ENCODE measurements around the gene ERAL1. TPM values are rescaled to one million over a fixed set of nuclear protein-coding genes. Genes with fewer than 3 reads are reported as not detected.

The ERAL1 gene
- total and polyA plus RNA-seq, 2 of the 8 experiments (the other 6 are each of a cell fraction or from before 2014, with no cell fraction given), result 67.8 to 122 TPM

- Histone ChIP-seq H3K18ac (ENCODE audit: extremely low read depth, low read length) (no peak overlapping the region), H2BK15ac (ENCODE audit: low read length) (no peak overlapping the region), H4K5ac (ENCODE audit: insufficient read length, low read depth, low read length) (no peak overlapping the region), H3K56ac (replicated peaks; ENCODE audit: insufficient read length, low read depth, low read length) (no peak overlapping the region), H3K14ac (ENCODE audit: insufficient read length) (no peak overlapping the region), H4K91ac (replicated peaks; ENCODE audit: insufficient read length, low read length) (no peak overlapping the region), H3K9ac (replicated peaks in 1 of 4; ENCODE audit: extremely low read depth in 1 of 4, low read depth in 3 of 4, low read length in 3 of 4) (no peak overlapping the region), H3K23me2 (ENCODE audit: low read depth, low read length) (peaks cover 7% of the 10 kb centered on the region; the same call in 1 of the 2 replicates), H2AK5ac (ENCODE audit: low read depth, low read length) (no peak overlapping the region), H4K20me1 (replicated peaks in 1 of 2; ENCODE audit: control insufficient read depth in 1 of 2, insufficient read depth in 2 of 2, low read length in 2 of 2) (no peaks in the 10 kb centered on the region), H2AFZ (ENCODE audit: low read length) (no peak overlapping the region), H2BK5ac (ENCODE audit: low read depth, low read length) (no peak overlapping the region), H2BK120ac (replicated peaks; ENCODE audit: low read depth, low read length) (no peak overlapping the region), H3K4ac (replicated peaks; ENCODE audit: insufficient read length, low read depth, low read length) (no peak overlapping the region), H3K79me2 (ENCODE audit: control insufficient read depth in 1 of 2, insufficient read depth in 2 of 2, low read length in 2 of 2) (peaks cover 11 to 76% of the 10 kb centered on the region in 2 experiments), H3K4me2 (ENCODE audit: insufficient read depth in 1 of 2, low read depth in 2 of 2, low read length in 2 of 2) (no peak overlapping the region), H3K79me1 (ENCODE audit: low read depth, low read length) (peaks cover 2% of the 10 kb centered on the region), H4K8ac (ENCODE audit: extremely low read depth, insufficient read depth, low read length) (no peak overlapping the region), H3K4me3 (ENCODE audit: extremely low read depth in 1 of 4, insufficient read depth in 2 of 4, low read depth in 3 of 4, low read length in 4 of 4) (no peak overlapping the region), H2BK20ac (ENCODE audit: low read length) (no peak overlapping the region), H3K4me1 (replicated peaks in 1 of 4; ENCODE audit: control insufficient read depth in 3 of 4, insufficient read depth in 4 of 4, low read length in 3 of 4) (peaks cover 0 to 1% (median 0%) of the 10 kb centered on the region in 4 experiments; a peak in 1 of 7 replicates), H3K9me3 (ENCODE audit: insufficient read depth in 2 of 2, low read depth in 1 of 2, low read length in 1 of 2) (no peaks in the 10 kb centered on the region), H2BK12ac (ENCODE audit: low read depth, low read length) (no peak overlapping the region), H3K36me3 (ENCODE audit: control insufficient read depth in 2 of 4, insufficient read depth in 4 of 4, low read length in 3 of 4) (peaks cover 0 to 4% (median 0%) of the 10 kb centered on the region in 4 experiments; a peak in 1 of 8 replicates), H3K27me3 (replicated peaks in 1 of 4; ENCODE audit: control insufficient read depth in 3 of 4, extremely low read depth in 1 of 4, insufficient read depth in 3 of 4, low read length in 3 of 4) (no peaks in the 10 kb centered on the region), H3K23ac (ENCODE audit: insufficient read length) (no peak overlapping the region), H3K27ac (ENCODE audit: low read depth, low read length) (no peak overlapping the region)
- CTCF ChIA-PET (ENCODE audit: partially characterized antibody), result interaction anchor here (0.5 to 1.5 kb wide), 5 partner anchors 9 to 1969 kb away, joined by 3 to 5 read pairs (median 4); no protein-coding TSS in a partner anchor
- 98% methylated on average over 2 of the region's 2 CpGs; no CpG with 5 or more reads in 1 of the 2 experiments for WGBS, 2 experiments (ENCODE audit: extremely low coverage in 1 of 2, insufficient coverage in 1 of 2, insufficient read length in 1 of 2, insufficient replicate concordance in 2 of 2, low coverage in 1 of 2, low lambda C conversion rate in 2 of 2, missing lambda C conversion rate in 1 of 2)
- DNase-seq (ENCODE audit: low read depth in 1 of 2, low spot score in 2 of 2) (no peak), FAIRE-seq (no peak)
- POLR2A ChIA-PET (ENCODE audit: partially characterized antibody), result interaction anchor here (1.4 to 1.5 kb wide), 3 partner anchors 38 to 118 kb away, joined by 3 to 4 read pairs (median 3); no protein-coding TSS in a partner anchor
- TF ChIP-seq ZNF274 (IDR thresholded peaks at IDR 0.05; ENCODE audit: borderline replicate concordance, extremely low read depth, low read length), result no peak
- TF ChIP-seq SUZ12 (IDR thresholded peaks at IDR 0.05; ENCODE audit: low read length), result no peak
Measured at GRCh38 chr17:28839221-28839620, 15.6 kb upstream of the ERAL1 start.

Data from H1 (cell line).